Frontal cortex (tissue), 4 donors: ENCODE measurements around the gene CYTH1. TPM values are rescaled to one million over a fixed set of nuclear protein-coding genes. Genes with fewer than 3 reads are reported as not detected.

Experiments
- DNase-seq, 2 donors: peaks; one replicate each; pipeline ENCODE4 v3.0.0; 2012; ENCODE audit warnings: low spot score in 2 of 2
- FAIRE-seq: peaks from 2 replicates; lab custom pipeline; 2012; peaks lifted over from hg19 to GRCh38; lab: Jason Lieb, UNC
- total RNA-seq: library from RNA; depleted of rRNA; stranded (reverse); fragments of >200 nt; gene quantifications from one replicate; pipeline ENCODE4 v1.2.3, GENCODE V29; 2014
- donor health status: control.
- donor health status: control.
- donor health status: control.

The CYTH1 gene
- total RNA-seq, 1 donor from 2014 or later = 53.4 TPM

DNA sequence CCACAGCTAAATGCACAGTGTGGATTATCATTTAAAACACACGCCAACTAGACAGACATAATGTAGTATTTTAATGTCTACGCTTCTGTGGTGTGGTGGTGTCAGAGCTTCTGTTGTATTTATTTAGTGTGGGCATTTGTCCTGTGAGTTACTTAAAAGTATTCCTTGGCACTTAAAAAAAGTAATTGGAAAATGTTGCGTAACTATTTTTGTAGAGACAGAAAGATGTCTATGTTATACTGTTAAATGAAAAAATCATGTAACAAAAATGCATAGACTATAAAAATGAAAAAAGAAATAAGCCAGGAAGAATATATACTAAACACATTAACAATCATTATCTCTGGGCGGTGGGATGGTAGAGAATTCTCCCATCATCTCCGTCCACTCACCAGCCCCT is 39.2 kb downstream of the CYTH1 start:
- FAIRE-seq = no peak
- DNase-seq = no peak

DNA sequence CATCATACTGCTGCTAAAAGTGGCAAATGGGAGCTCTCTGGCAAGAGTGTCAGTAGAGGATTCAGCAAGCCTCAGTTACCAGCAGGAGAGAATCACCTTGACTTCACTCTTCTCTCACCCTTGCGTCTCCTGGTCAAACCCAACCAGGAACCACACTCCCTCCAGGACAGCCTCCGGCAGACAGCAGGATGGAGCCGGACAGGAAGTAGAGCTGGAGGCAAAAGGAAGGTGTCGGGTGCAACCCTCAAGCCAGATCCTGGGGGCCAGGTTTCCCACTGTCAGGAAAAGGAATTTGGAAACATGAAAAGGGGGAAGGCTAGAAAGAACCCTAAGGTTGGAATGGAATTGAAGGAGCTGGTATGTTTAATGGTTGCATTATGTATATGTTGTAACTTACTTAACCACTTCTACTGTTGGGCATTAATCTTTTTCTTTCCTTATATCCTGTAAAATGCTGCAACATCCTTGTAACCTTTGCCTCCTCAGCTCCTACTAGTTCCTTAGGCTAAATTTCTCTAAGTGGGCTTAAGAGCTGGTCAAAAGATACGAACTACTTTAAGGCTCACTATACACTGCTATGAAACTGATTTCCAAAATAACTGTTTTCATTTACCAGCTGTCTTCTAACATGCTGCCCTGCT is 40.3 kb downstream of the CYTH1 start:
- DNase-seq (no peak), FAIRE-seq (no peak)

DNA sequence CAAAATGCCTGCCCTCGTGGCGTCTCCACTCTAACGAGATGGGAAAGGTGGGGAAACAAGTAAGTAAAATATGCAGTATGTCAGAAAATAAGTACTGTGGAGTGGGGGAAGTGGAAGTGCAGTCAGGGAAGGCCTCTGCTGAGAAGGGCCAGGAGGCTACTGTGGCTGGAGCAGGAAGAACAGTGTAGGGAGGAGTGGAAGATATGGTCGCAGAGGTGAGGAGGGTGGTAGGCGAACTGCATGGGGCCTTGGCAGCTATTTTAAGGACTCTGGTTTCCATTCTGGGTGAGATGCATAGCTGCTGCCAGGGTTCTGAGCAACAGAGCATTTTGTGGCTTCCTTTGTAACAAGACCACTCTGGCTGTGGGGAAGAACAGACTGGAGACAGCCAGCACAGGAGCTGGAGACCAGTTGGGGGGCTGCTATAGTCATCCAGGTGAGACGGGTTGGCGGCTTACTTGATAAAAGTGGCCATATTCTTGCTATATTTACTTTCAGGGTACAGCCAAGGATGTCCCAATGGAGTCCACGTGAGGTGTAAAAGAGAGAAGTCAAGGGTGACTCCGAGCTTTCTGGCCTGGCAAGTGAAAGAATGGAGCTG is 42.6 kb downstream of the CYTH1 start:
- FAIRE-seq = no peak
- DNase-seq = no peak

DNA sequence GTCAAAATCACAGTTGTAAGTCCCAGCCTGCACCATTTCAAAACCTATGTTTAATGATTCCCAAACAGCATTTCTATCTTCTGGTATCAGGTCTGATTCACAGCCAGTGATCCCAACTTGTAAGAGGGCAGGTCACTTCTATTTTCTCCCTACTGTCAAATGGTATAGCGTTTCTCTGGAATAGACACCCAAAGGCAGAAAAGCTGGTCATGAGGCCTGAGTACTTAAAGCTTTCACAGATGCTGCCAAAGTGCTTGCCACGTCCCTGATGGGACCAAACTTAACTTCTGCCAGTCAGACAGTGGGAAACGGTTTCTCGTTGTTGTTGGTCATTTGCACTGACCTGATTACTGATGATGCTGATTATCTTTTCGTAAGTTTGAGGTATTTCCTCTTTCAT is 43.4 kb downstream of the CYTH1 start:
- DNase-seq = no peak
- FAIRE-seq = no peak

DNA sequence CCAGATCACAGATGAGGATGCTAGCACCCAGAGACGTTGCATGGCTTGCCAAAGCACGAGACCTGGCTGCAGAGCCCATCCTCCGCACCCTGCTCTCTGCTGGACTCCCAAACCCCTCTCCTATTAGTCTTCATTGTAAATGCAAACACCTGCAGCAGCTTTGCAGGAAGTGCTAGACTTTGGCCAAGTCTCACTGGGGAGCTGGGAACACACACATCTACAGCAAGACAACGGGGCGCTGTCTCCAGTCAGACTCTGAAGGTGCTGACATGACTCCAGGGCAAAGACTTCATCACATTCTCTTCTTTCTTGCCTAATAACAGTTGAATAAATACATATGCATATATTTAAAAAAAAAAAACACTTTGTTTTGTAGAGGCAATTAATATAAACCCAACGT is 43.8 kb downstream of the CYTH1 start:
- no peak for DNase-seq
- no peak for FAIRE-seq

DNA sequence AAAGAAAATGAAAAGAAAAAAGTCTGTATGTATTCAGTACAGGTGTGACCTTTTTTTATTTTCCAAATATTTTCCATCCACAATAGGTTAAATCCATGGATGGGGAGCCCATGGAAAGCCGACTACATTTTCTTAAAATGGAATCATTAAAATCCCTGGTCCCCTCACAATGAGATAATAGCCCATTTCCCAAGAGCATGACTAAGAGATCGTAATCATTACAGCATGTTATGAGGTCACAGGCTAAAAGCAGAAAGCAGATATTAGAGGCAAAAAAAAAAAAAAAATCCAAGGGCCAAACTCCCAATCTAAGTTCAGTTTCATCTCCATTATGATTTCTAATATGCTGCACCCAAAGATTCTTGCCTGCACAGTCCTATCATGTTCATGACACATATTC is 44.7 kb downstream of the CYTH1 start:
- DNase-seq (no peak), FAIRE-seq (no peak)

DNA sequence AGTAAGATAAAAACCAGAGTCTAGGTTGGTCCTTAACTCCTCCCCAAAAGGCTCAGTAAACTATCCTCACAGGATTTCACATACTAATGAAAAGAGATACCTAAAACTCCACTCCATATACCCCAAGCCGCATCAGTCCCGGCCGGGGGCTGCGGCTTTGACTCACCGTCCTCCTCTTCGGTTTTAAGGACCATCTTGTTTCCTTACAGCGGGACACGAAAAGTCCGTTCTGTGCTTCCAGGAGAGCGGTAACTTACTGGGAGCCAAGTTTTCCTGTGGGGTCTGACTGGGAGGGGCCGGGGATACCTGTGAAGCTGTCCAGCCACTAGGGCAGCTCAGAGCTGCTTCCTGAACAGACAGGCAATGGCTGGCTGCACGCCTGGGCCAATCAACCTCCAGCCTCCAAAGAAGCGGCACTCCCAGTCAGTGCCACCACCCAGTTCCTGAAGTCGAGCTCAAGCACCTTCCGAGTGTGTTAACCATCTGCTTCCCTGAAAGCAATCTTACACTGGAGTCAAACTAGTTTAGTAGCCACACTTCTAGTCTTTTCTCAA is 45.5 kb downstream of the CYTH1 start:
- no peak for FAIRE-seq
- no peak for DNase-seq

DNA sequence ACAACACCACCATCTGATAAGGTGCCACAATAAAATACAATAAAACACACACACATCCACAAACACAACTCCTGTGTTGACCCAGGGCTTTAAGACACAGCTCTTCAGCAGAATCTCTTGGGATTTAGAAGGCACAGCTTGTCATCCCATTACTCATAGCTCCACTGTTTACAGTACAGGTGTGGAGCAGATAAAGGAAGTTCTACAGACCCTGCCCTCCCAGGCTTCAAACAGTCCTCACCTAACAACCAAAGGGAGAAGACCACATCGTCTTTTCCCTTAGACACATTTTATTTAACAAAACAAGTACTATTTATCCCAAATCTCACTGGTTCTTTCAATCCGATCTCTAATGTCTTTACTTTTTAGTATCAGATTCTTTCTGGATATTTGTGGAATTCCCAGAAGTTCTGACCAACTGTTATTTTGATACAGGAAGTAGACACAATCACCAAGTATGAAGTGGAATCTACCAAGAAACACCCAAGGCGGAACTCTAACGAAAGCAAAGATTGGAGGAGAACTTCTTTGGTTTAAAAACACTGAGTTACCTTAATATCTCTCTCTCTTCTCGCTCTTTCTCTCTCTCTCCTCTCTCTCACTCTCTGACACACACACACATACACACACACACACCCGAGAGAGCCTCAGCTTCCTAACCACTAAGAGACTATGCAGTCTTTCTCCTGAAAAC is 46.1 kb downstream of the CYTH1 start:
- no peak for DNase-seq
- FAIRE-seq = no peak

DNA sequence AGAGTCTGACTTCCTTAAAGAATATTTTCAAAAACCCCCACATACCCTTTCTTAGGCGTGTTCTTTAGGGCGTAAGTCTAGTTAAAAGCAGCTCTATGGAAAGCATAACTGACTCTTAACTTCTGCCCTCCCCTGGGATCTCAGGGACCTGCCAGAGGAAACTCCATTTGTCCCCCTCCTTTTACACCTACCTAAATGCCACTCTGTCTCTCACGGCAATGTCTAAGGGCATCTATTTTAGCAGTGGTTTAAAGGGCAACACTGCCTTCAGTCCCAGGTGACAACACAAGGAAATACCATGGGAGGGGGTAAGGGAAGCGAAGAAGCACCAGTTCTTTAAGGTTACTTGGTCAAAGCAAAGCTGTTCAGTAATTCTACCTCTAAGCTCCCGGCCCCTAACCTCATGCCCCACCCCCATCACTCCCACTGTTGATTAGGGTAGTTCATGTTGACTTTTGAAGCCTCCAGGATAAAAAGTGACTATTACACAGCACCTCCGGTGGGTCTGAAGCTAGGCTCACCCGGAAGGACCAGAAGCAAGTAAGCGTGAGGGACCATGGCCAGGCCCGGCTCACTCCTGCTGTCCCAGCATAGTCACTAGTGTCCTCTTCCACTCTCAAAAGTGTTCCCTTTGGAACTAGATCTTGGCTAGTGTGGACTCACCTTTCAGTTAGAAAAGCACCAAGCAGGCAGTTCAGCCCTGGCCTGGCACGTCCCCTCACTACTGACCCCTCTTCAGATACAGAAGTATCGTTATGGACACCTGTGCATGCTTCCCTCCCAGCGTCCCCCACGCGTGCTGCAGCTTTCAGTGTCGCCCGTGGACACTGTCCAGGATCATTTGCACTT is 47.1 kb downstream of the CYTH1 start:
- no peak for DNase-seq
- no peak for FAIRE-seq

DNA sequence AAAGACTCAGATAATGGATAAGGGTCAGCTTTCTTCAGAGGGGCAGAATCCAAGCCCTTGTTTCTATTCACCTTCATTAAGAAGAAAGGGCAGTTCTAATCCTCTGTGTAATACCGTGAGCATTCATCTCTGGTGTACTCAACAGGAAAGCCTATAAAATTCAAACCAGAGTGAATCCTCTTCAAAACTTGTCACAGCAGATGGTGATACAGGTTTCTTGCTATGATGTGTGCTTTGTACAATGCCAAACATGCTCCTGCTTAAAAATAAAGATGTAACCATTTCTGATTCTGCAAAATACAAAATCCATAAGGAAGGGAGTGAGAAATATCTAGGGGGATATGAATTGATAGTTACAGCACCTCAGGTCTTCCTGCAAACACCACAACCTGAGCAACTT is 49.7 kb downstream of the CYTH1 start:
- no peak for FAIRE-seq
- DNase-seq = no peak

DNA sequence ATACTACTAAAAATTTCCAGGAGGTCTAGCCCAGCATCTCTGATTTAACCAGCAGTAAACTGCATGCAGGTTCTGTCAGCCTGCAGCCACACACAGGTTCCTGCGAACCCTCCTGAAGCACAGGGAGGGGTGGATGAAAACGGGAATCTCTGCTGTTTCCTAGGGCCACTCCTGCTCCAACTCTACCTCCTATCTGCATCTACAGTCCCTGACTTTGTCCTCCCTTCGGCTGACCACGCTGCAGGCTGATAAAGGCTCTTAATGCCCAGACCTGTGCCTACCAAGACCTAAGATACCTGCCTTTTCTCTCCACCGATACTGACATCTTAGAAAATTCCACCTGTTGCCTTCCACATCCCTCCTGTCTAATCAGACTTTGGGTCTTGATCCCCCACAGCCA is 50.2 kb downstream of the CYTH1 start:
- FAIRE-seq (no peak), DNase-seq (no peak)

DNA sequence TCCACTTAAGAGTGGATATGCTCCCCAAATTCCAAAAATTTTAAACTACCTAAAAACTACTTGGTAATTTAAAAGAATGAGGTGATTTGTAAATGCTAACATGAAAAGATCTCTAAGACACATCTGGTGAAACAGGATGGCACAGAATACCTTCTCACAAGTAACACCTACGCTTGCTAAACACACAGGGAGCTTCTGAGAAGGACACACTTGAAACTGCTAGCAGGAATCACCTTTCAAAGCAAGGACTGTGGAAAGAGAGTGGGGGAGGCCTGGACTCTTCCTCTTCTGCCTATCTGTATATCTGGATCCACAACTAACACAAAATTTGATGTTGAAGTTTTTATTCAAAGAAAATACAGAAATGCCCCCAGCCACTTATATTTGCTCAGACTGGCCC is 52.4 kb downstream of the CYTH1 start:
- FAIRE-seq (no peak), DNase-seq (no peak)

DNA sequence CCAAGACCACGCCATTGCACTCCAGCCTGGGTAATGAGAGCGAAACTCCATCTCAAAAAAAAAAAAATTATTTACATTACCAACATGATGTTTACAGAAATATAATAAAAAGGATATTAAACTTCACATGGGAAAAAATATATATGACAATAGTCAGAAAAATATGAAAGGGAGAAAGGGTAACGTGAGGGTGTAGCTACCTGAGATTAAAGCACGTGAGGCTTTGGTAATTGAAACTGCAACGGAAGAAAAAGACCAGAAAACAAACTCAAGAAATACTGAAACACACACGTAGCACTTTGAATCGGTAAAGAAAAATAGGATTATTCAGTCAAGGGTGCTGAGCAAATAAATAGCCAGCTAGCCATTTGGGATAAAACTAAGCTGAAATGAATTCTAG is 53.6 kb downstream of the CYTH1 start:
- DNase-seq (no peak), FAIRE-seq (no peak)

DNA sequence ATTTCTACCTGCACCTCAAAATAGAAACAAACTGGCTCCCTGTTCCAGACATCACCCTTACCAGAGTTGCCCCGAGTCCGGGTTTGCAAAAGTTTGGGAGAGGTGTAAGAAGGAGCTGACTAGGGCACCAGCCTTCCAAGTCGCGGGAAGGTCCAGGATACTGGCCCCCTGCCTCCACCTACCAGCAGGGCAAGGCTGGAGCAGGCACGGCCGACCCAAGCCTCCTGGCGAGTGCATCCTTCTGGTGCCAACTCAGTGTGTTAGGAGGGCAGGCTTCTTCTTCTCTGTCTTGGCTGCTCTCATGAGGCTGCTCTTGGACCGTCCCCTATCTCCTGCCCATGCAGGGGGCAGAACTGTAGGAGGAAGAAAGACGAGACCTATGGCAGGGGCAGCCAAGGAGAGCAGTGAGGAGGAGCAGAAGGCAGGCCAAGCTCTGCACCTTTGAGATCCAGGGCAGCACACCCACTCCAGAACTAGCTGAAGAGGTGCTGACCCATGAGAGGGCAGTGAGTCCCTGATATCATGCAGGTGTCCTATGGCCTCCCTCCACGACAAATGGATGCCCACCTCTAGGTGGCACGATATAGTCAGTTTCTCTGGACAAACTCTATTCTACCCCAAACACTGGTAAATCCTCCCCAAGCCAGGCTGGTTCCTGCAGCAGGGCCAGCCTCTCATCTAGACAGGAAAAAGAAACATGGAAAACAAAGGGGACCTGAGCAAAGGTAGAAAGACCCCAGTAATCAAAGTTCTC is 54.4 kb downstream of the CYTH1 start:
- no peak for FAIRE-seq
- no peak for DNase-seq

DNA sequence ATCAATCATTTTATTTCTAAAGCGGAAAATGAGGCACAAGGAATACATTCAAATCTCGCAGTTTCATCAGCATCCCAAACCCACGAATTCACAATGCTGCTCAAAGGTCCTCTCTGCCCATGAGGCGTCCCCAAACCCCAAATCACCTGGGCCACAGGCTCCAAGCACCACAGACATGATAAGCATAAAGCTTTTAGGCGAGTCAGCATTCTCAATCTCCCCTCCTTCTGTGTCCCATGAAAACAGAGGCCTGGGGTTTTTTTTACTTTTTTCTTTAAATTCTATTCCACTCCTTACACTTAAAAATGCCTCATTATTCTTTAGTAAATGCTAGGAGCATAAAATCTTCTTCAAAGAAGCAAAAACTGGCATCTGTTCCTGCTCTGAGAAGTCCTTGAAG is 55.0 kb downstream of the CYTH1 start:
- FAIRE-seq (no peak), DNase-seq (no peak)

DNA sequence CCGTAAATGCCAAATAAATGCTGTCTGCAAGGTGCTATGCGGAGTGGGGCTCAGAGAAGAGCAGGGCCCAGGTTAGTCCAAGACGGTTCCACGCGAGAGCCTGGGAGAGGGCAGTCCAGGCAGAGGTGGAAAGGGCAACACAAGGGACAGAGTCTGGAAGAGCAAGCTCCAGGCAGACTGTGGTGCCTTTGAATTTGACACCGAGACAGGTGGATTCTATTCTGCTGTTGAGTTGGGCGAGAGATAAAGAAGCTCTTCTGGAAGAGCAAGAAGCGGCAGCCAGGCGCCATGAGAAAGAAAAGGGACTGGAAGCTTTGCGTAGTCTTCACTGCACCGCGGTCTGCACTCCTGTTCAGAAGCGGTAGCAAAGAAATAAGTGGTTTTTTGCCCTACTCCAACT is 55.6 kb downstream of the CYTH1 start:
- FAIRE-seq = no peak

DNA sequence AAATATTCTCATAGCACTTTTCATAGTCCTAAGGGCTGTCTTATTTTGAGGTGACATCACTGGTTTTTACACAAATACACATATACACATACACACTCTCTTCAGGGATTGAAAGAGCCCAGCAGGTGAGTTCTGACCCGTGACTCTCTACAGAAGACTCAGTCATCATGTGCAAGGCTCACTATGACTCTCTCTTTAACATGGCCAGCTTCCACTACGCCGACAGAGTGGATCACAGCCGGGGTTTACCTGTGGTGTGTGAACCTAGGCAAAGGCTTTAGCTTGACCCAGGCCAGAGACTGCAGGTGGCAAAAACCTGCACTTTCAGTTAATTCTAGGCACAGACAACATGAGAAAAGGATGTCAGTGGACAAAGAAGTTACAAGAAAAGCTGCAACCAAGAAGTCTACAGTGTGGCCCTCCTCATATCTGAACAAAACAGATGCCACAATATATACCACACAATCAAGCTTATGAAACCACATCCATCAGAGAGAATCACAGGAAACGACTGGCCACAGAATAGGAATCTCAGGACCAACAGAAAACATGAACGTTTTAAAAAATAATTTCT is 56.5 kb downstream of the CYTH1 start:
- DNase-seq = no peak
- no peak for FAIRE-seq

More for the DNA sequence above, 55.6 kb downstream of the CYTH1 start:
- no peak for DNase-seq

DNA sequence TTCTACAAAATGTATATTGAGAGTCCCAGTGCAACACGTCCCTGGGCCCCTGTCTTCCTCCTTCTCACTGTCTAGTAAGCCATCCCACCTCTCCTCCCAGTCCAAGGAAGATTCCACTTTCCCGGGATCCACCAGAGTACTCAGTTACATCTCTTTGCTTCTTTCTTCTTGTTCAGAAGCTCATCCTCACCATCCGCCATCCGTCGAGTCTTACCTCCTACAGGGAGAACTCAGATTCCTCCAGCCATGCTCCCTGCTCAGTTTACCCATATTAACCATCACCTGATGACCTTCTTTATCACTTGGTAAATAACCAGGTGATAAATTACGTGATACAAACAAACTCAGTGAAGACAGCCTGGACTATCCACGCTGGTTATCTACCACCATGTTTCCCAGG is 57.1 kb downstream of the CYTH1 start:
- DNase-seq (no peak), FAIRE-seq (no peak)

DNA sequence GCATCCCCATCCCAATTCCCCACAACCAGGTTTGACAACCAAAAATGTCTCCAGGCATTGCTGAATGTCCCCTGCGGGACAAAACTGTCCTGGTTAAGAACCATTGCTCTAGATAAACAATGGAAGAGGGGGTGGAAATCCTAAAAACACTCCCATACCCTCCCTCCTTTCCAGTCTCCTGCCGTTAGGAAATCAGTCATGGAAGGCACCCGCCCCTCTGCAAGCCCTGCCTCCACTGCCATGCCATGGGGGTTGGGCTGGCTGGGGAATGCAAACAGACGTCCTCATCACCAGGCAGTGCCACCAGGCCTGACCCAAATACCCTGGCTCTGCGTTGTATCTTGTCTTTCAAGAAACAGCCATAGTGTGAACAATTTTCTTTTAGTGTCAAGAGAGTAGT is 57.5 kb downstream of the CYTH1 start:
- no peak for DNase-seq
- no peak for FAIRE-seq
